ENCODE measurements around the gene SRGAP2.
"Not testable (repeated sequence)": the region's sequence is repeated elsewhere in the genome, so short reads cannot be mapped to it uniquely, and the experiment has no call there.

Gene SRGAP2

GRCh38 chr1:206210802-206211201, 7.5 kb downstream of the SRGAP2 start:
- DNase-seq, result not testable (repeated sequence)

- not testable (repeated sequence) for DNase-seq
Observed at GRCh38 chr1:206215600-206216392, 12.5 kb downstream of the SRGAP2 start.

DNA sequence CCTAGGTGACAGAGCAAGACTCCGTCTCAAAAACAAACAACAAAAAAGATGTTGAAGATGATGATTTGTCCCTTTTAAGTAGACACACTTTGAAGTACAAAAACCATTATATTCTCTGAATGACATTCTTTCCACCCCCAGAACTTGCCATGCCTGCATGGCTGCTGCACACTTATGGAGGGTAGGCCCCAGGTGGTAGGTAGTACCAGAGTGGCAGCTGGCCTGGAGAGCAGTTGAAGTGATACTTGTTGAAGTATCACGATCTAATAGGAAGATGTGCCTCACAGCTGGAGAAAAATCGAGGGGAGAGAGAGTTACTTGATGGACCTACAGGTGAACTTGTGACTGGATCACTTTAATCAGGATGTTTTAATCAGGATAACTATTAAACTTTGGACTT, 14.9 kb downstream of the SRGAP2 start:
- not testable (repeated sequence) for DNase-seq

DNA sequence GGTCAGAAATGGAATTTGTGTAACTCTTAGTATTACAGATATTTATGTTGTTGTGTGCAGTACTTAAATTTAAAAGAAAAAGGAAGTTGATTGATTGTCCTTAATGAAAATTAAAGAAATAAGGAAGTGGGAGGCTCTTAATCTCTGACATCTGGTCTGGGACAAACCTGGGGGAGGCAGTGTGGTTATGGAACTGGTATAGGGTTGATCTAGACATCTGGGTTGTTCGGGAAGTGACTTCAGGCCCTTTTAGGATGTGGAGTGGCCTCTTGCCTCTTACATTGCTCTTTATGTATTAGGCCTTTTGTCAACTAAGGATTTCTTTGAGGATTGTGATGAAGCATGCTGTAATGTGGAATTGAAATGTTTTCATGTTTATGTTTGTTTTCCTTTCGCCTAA, 15.4 kb downstream of the SRGAP2 start:
- DNase-seq, result not testable (repeated sequence)

- not testable (repeated sequence) for DNase-seq
Observed at GRCh38 chr1:206219514-206220331, 16.4 kb downstream of the SRGAP2 start.

DNA sequence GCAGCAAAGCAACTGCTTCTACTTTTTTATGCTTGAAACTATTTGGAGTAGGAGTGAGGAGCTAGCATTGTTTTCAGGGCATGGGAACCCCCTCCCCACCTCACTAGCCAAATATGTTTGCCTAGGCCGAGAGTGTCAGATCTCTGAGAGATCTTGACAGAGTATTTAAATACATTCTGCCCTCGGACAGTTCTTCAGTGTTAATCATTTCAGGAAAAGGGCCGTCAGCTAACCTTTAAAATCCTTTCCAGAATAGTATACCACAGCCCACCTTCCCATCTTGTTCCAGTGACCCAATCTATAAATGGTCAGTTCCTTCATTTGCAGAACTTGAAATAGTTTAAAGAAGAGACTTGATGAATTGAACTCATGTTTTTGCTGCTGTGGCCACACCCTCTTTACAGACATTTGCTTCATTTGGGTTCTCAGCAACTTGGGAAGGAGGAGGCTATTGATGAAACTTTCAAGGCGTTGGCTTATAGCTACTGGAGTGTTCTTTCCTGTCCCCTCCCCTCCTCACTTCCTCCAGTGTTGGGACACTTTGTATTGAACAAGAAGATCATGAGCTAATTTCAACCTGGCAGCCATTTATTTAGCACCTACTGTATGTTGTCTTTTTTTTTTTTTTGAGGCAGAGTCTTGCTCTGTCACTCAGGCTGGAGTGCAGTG, 17.1 kb downstream of the SRGAP2 start:
- DNase-seq, result not testable (repeated sequence)

GRCh38 chr1:206221585-206221984, 18.2 kb downstream of the SRGAP2 start:
- DNase-seq, result not testable (repeated sequence)

DNA sequence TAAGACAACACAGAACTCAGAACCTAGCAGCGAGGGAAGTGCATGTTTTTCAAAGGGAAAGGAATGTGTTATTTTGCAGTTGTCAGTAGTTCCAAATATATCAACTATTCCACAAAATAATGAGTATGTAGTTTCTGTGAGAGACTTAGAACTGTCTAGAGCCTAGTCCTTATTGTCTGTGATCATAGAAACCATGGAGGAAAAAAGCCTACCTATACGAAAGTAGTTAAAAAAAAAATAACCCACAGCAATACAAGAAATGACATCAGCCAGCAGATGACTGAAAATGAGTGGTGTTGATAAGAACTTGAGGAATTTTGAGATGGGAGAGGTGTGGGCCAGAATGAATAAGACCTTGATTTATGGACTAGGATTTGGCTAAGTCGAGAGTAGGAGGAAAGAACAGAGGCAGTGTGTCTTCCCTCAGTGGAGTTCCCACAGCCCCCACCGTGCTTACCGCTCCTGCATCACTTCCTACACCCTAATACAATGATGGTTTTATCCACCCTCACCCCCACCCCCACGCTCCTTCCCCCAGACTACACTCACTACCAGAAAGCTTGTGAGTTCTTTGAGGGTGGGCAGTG, 20.9 kb downstream of the SRGAP2 start:
- DNase-seq, result not testable (repeated sequence)

- not testable (repeated sequence) for DNase-seq
Observed at GRCh38 chr1:206225386-206225785, 22.0 kb downstream of the SRGAP2 start.

DNA sequence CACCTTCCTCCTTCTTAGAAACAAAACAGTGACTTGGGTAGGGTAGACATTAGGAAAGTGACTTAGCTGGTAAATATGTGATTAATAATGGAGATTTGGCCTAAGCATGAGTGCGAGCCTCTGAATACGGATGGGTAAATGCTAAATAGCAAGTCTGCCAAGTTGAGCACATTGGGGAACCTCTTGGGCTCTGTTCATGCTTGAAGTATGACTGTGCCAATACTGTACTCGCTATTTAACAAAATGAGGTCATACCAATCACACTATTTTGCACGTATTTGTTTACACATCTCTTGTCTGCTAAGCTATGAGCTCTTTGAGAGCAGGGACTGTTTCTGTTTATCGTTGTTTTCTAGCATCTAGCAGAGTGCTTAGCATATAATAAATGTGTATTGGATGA, 23.5 kb downstream of the SRGAP2 start:
- not testable (repeated sequence) for DNase-seq

DNA sequence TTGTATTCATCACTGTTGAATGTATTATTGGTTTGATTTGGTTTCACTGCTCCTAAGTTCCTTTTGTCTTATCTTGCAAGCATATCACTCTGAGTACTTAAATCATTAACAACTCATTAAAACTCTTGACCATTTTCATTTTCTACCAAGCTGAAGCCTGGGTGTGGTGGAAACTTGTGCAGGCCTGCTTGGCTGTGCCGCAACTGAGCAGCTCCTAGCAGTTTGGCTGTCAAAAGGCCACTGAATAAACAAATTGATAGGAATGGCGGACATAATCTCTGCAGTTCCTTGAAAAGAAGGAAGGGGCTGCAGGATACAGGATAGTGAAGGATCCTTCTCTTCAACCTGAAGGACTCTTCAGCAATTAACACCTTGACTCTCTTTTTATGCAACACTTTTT, 25.9 kb downstream of the SRGAP2 start:
- not testable (repeated sequence) for DNase-seq

DNA sequence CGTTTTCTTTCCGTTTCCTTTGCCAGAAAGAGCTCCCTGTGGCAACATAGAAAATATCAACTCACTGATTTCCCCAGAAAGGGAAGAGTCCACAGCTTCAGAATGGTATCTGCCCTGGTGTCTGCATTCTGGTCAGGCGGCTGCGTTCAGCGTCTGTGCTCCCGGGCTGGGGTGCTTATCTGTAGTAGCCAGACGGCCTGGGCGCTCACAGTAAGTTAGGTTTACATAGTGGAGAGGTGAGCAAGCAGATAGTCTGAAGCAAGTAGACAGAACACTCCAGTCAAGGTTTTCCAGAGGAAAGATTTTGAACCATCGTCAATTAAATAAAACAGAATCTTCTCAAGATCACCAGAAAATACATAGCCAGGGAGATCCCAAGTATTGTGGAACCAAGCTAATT, 28.6 kb downstream of the SRGAP2 start:
- not testable (repeated sequence) for DNase-seq

- not testable (repeated sequence) for DNase-seq
Observed at GRCh38 chr1:206232970-206233645, 29.8 kb downstream of the SRGAP2 start.

GRCh38 chr1:206234189-206234916, 31.0 kb downstream of the SRGAP2 start:
- not testable (repeated sequence) for DNase-seq

DNA sequence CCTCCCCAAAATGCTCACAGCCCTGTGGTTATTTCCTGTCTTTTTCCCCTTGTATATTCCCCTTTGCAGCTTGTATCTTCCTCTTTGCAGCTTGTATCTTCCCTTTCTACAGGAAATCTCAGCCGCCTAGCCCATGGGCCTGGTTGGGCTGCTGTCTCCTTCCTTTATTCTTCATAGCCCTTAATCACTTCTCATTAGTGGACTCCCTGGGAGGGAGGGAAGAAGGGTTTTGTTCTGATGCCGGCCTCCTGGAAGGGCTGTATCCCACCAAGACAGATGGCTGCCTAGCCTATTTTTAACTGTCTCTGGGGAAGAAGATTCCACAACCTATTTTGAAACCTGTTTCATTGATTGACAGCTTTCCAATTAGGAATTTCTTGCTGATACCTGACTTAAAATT, 31.8 kb downstream of the SRGAP2 start:
- DNase-seq, result not testable (repeated sequence)

- not testable (repeated sequence) for DNase-seq
Observed at GRCh38 chr1:206240288-206240687, 36.9 kb downstream of the SRGAP2 start.

GRCh38 chr1:206243335-206243734, 40.0 kb downstream of the SRGAP2 start:
- not testable (repeated sequence) for DNase-seq

DNA sequence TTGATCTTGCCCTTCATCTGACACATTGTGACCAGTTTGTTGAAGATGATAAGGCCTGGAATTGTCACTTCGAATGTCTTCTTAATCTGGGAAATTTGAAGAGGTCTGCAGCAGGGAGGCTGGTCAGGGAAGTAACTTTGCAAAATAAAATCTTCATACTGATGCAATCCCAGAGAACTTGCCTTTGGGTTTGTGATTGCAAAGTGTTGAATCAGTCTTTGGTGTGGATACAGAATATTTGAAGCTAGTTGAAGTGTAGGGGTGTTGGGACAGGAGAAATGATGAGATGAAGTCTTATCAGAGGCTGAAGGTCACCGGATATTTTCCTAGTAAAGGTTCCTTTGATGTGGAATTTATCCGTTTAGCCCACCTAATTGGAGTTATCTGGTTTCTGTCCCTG, 42.1 kb downstream of the SRGAP2 start:
- not testable (repeated sequence) for DNase-seq

- DNase-seq, result not testable (repeated sequence)
Observed at GRCh38 chr1:206246129-206246886, 43.0 kb downstream of the SRGAP2 start.

- not testable (repeated sequence) for DNase-seq
Observed at GRCh38 chr1:206250953-206251681, 47.8 kb downstream of the SRGAP2 start.
